DOHH2 (cell line): ENCODE results near the gene SSTR4.

Experiments used
- H3F3A ChIP-seq: fragments of 200-600 bp; sonication (generic), shearing (Covaris generic); 2 replicates; pipeline ENCODE4 v1.6.0; 2016; ENCODE audit warnings: antibody characterized with exemption, mild to moderate bottlenecking; ENCODE audit not compliant: control insufficient read depth, insufficient read depth
- H3K27ac ChIP-seq: fragments of 200-600 bp; sonication (generic); 2 replicates; pipeline ENCODE4 v1.5.1; 2014; ENCODE audit warnings: low read depth, mild to moderate bottlenecking, low read length, moderate library complexity
- H3K27me3 ChIP-seq: fragments of 200-600 bp; sonication (generic); 2 replicates; pipeline ENCODE4 v1.6.1; 2014; ENCODE audit warnings: mild to moderate bottlenecking, low read length, mixed read lengths; ENCODE audit not compliant: control insufficient read depth
- H3K36me3 ChIP-seq: fragments of 200-600 bp; sonication (generic); 2 replicates; pipeline ENCODE4 v1.6.1; 2014; ENCODE audit warnings: mild to moderate bottlenecking, low read length, moderate library complexity, mixed read lengths; ENCODE audit not compliant: control insufficient read depth
- H3K4me1 ChIP-seq: fragments of 200-600 bp; sonication (generic); 2 replicates; pipeline ENCODE4 v1.6.1; 2014; ENCODE audit warnings: mild to moderate bottlenecking, low read length, mixed read lengths; ENCODE audit not compliant: control insufficient read depth
- H3K4me2 ChIP-seq: fragments of 200-600 bp; sonication (generic); 2 replicates; pipeline ENCODE4 v1.6.0; 2014; ENCODE audit warnings: mild to moderate bottlenecking, low read length, moderate library complexity
- H3K4me3 ChIP-seq: fragments of 200-600 bp; sonication (generic); 2 replicates; pipeline ENCODE4 v1.5.1; 2014; ENCODE audit warnings: mild to moderate bottlenecking, low read length, mixed read lengths
- H3K79me2 ChIP-seq: fragments of 200-600 bp; sonication (generic); 2 replicates; pipeline ENCODE4 v1.6.1; 2014; ENCODE audit warnings: mild to moderate bottlenecking, low read length, mixed read lengths; ENCODE audit not compliant: control insufficient read depth
- H3K9me2 ChIP-seq: fragments of 200-600 bp; sonication (generic); replicated peaks from 2 replicates; pipeline ENCODE4 v1.6.1; 2014; ENCODE audit warnings: mild to moderate bottlenecking, low read length, mixed read lengths; ENCODE audit not compliant: control insufficient read depth
- H3K9me3 ChIP-seq: fragments of 200-600 bp; sonication (generic); 2 replicates; pipeline ENCODE4 v1.6.1; 2014; ENCODE audit warnings: antibody characterized with exemption, low read length, mixed read lengths; ENCODE audit not compliant: control insufficient read depth, insufficient read depth
- H4K20me1 ChIP-seq: fragments of 200-600 bp; sonication (generic); 2 replicates; pipeline ENCODE4 v1.6.0; 2014; ENCODE audit warnings: low read depth, mild to moderate bottlenecking, antibody characterized with exemption, low read length, moderate library complexity; ENCODE audit not compliant: control insufficient read depth, insufficient read depth
- CTCF ChIP-seq: fragments of 200-600 bp; sonication (generic); IDR thresholded peaks from one replicate; pipeline ENCODE4 v1.5.1; 2014; ENCODE audit warnings: antibody characterized with exemption, mild to moderate bottlenecking, low read depth, low read length; ENCODE audit not compliant: poor library complexity, severe bottlenecking
- EZH2phosphoT487 ChIP-seq: fragments of 200-600 bp; sonication (generic); IDR thresholded peaks from 2 replicates; pipeline ENCODE4 v1.6.1; 2017; ENCODE audit warnings: borderline replicate concordance, mild to moderate bottlenecking, antibody characterized with exemption, low read length, moderate library complexity, mixed read lengths

Gene SSTR4

GRCh38 chr20:23068283-23068682, 33.2 kb downstream of the SSTR4 start:
- no peaks in the 10 kb centered on the region for H4K20me1 ChIP-seq
- H3K4me2 ChIP-seq, result no peak overlapping the region
- H3K4me3 ChIP-seq, result no peak overlapping the region
- H3K27ac ChIP-seq, result no peak overlapping the region
- no peaks in the 10 kb centered on the region for H3K9me2 ChIP-seq
- TF ChIP-seq EZH2phosphoT487 (no peak), CTCF (no peak)
- H3F3A ChIP-seq, result no peaks in the 10 kb centered on the region
- H3K36me3 ChIP-seq, result no peaks in the 10 kb centered on the region
- no peaks in the 10 kb centered on the region for H3K4me1 ChIP-seq
- no peaks in the 10 kb centered on the region for H3K27me3 ChIP-seq
- no peaks in the 10 kb centered on the region for H3K9me3 ChIP-seq
- H3K79me2 ChIP-seq, result no peaks in the 10 kb centered on the region

- no peaks in the 10 kb centered on the region for H3F3A ChIP-seq
- H3K79me2 ChIP-seq, result no peaks in the 10 kb centered on the region
- H4K20me1 ChIP-seq, result no peaks in the 10 kb centered on the region
- H3K9me2 ChIP-seq, result no peaks in the 10 kb centered on the region
- H3K27ac ChIP-seq, result no peak overlapping the region
- no peaks in the 10 kb centered on the region for H3K27me3 ChIP-seq
- no peak overlapping the region for H3K4me2 ChIP-seq
- H3K9me3 ChIP-seq, result no peaks in the 10 kb centered on the region
- H3K4me1 ChIP-seq, result no peaks in the 10 kb centered on the region
- H3K4me3 ChIP-seq, result no peak overlapping the region
- no peaks in the 10 kb centered on the region for H3K36me3 ChIP-seq
- TF ChIP-seq EZH2phosphoT487, result no peak
These were observed 34.0 kb downstream of the SSTR4 start for GRCh38 chr20:23069108-23069507.

GRCh38 chr20:23071398-23071797, 36.3 kb downstream of the SSTR4 start:
- Histone ChIP-seq H3K4me3 (no peak overlapping the region), H3K27ac (no peak overlapping the region), H4K20me1 (no peaks in the 10 kb centered on the region), H3K9me2 (no peaks in the 10 kb centered on the region), H3K79me2 (no peaks in the 10 kb centered on the region), H3K9me3 (no peaks in the 10 kb centered on the region), H3K36me3 (no peaks in the 10 kb centered on the region), H3K27me3 (no peaks in the 10 kb centered on the region), H3K4me2 (no peak overlapping the region), H3F3A (no peaks in the 10 kb centered on the region), H3K4me1 (no peaks in the 10 kb centered on the region)
- TF ChIP-seq CTCF (no peak), EZH2phosphoT487 (no peak)

- no peaks in the 10 kb centered on the region for H3K36me3 ChIP-seq
- no peaks in the 10 kb centered on the region for H3K79me2 ChIP-seq
- no peaks in the 10 kb centered on the region for H3K4me1 ChIP-seq
- H3F3A ChIP-seq, result no peaks in the 10 kb centered on the region
- TF ChIP-seq CTCF, result no peak
- no peak for TF ChIP-seq EZH2phosphoT487
- H4K20me1 ChIP-seq, result no peaks in the 10 kb centered on the region
- H3K9me2 ChIP-seq, result no peaks in the 10 kb centered on the region
- no peaks in the 10 kb centered on the region for H3K9me3 ChIP-seq
- H3K27ac ChIP-seq, result no peak overlapping the region
- no peak overlapping the region for H3K4me2 ChIP-seq
- H3K27me3 ChIP-seq, result no peaks in the 10 kb centered on the region
- H3K4me3 ChIP-seq, result no peak overlapping the region
These were observed 36.9 kb downstream of the SSTR4 start for GRCh38 chr20:23071996-23072395.
